Adipocyte (in vitro differentiated cells): ENCODE measurements around the gene HOXB7.

Experiments used
- DNase-seq: peaks from one replicate; pipeline ENCODE4 v3.0.0-alpha.2; 2015; ENCODE audit warnings: low read depth
- H3K27me3 ChIP-seq: replicated peaks from 2 replicates; pipeline ENCODE4 v1.7.0; 2013; ENCODE audit warnings: mild to moderate bottlenecking, low read length, moderate library complexity; ENCODE audit not compliant: control insufficient read depth, insufficient read depth
- H3K36me3 ChIP-seq: 2 replicates; pipeline ENCODE4 v1.7.0; 2013; ENCODE audit warnings: low read length, mild to moderate bottlenecking, moderate library complexity; ENCODE audit not compliant: control insufficient read depth, insufficient read depth, severe bottlenecking
- H3K4me1 ChIP-seq: 2 replicates; pipeline ENCODE4 v1.7.0; 2013; ENCODE audit warnings: mild to moderate bottlenecking, low read length, moderate library complexity; ENCODE audit not compliant: control insufficient read depth, insufficient read depth
- H3K4me3 ChIP-seq: 2 replicates; pipeline ENCODE4 v1.7.0; 2013; ENCODE audit warnings: mild to moderate bottlenecking, low read length, moderate library complexity
- H3K9ac ChIP-seq: 2 replicates; pipeline ENCODE4 v1.7.0; 2013; ENCODE audit warnings: mild to moderate bottlenecking, low read length, moderate library complexity
- H3K9me3 ChIP-seq: 2 replicates; pipeline ENCODE4 v1.7.0; 2013; ENCODE audit warnings: mild to moderate bottlenecking, low read length, moderate library complexity; ENCODE audit not compliant: control insufficient read depth

The HOXB7 gene

GRCh38 chr17:48589060-48589830, 21.6 kb downstream of the HOXB7 start:
- Histone ChIP-seq H3K4me3 (no peak overlapping the region), H3K27me3 (no peaks in the 10 kb centered on the region), H3K9me3 (no peaks in the 10 kb centered on the region), H3K36me3 (peaks cover 4% of the 10 kb centered on the region), H3K9ac (peak overlapping the region; percentile 63), H3K4me1 (peaks cover 31% of the 10 kb centered on the region)
- DNase-seq: no peak

DNA sequence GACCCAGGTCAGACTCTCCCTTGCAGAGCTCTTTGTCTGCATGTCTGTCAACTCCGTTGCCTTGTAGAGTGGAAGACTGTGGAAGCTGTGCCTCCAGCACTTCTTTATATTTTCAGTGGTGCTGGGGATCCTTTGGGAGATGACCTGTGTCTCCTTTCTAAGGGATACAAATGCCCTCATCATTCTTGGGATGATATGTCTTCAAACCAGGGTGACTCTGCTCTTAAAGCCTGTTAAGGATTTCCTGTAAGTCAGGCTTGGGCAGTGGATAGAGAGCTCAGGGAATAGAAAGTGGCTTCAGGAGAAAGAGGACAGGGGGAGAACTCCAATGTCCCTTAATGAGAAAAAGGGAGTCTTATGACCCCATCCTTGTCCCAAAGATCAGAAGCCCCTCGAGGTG, 22.3 kb downstream of the HOXB7 start:
- H3K9me3 ChIP-seq: no peaks in the 10 kb centered on the region
- peaks cover 33% of the 10 kb centered on the region for H3K4me1 ChIP-seq

DNA sequence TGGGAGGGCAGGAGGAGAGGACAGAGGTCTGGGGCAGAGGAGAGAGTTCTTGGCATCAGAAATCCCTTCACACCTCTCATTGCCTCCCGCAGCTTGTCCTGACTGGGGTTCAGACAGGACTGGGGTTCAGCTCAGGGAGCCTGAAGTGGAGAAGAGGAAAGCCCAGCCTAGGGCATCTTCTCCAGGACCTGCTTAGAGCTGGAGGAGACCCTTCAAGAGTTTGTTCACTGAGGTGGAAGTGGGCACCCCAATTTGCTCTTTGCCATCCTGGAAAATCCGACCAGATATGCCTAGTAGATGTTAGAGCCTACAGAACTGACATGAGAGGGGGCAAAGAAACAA, 22.8 kb downstream of the HOXB7 start:
- H3K4me1 ChIP-seq: peaks cover 34% of the 10 kb centered on the region
- peak overlapping the region; percentile 97 for H3K9ac ChIP-seq
- no peak for DNase-seq
- H3K36me3 ChIP-seq: peaks cover 4% of the 10 kb centered on the region
- H3K4me3 ChIP-seq: no peak overlapping the region
- H3K27me3 ChIP-seq: no peaks in the 10 kb centered on the region
- H3K9me3 ChIP-seq: no peaks in the 10 kb centered on the region

More for the DNA sequence above, 22.3 kb downstream of the HOXB7 start:
- no peaks in the 10 kb centered on the region for H3K27me3 ChIP-seq
- no peak overlapping the region for H3K9ac ChIP-seq
- H3K4me3 ChIP-seq: no peak overlapping the region
- DNase-seq: no peak
- H3K36me3 ChIP-seq: peaks cover 4% of the 10 kb centered on the region

GRCh38 chr17:48587276-48588073, 23.3 kb downstream of the HOXB7 start:
- peak overlapping the region; percentile 97 for H3K9ac ChIP-seq
- H3K9me3 ChIP-seq: no peaks in the 10 kb centered on the region
- no peaks in the 10 kb centered on the region for H3K27me3 ChIP-seq
- H3K4me3 ChIP-seq: no peak overlapping the region
- H3K4me1 ChIP-seq: peaks cover 40% of the 10 kb centered on the region
- DNase-seq: no peak
- H3K36me3 ChIP-seq: peaks cover 4% of the 10 kb centered on the region

GRCh38 chr17:48586355-48587258, 24.2 kb downstream of the HOXB7 start:
- Histone ChIP-seq H3K9ac (peak overlapping the region; percentile 97), H3K4me3 (peak overlapping the region; percentile 90), H3K27me3 (no peaks in the 10 kb centered on the region), H3K4me1 (peaks cover 42% of the 10 kb centered on the region), H3K36me3 (peaks cover 4% of the 10 kb centered on the region), H3K9me3 (no peaks in the 10 kb centered on the region)
- DNase-seq: no peak

DNA sequence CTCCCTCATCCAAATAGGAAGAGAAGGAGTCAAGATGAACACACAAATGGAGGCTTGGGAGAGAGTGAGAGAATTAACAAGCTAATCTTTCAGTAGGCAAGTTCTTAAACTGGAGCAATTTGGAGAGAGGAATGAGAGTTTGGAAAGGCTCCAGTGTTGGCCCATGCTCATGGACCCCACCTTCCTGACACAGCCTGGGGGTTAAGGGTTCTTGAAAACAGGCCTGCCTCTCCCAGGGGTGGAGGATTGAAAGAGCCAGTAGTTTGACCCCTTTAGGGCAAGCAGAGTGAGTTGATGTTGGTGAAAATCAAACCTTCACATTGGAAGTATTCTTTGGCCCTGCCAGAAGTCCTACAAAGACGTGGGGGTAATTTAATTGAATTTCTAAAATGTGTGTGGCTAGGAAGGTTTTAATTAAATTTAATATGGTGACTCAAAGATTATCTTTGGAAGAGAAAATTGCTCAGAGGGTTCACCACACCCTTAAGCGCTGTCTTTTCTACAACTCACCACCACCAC, 26.5 kb downstream of the HOXB7 start:
- peak overlapping the region; percentile 47 for H3K9ac ChIP-seq
- H3K27me3 ChIP-seq: no peaks in the 10 kb centered on the region
- peaks cover 56% of the 10 kb centered on the region for H3K4me1 ChIP-seq
- DNase-seq: no peak
- no peaks in the 10 kb centered on the region for H3K9me3 ChIP-seq
- no peaks in the 10 kb centered on the region for H3K36me3 ChIP-seq
- peak overlapping the region; percentile 90 for H3K4me3 ChIP-seq

- no peak for DNase-seq
- peak overlapping the region; percentile 90 for H3K4me3 ChIP-seq
- H3K9me3 ChIP-seq: no peaks in the 10 kb centered on the region
- H3K36me3 ChIP-seq: no peaks in the 10 kb centered on the region
- peak overlapping the region; percentile 47 for H3K9ac ChIP-seq
- peaks cover 61% of the 10 kb centered on the region for H3K4me1 ChIP-seq
- no peaks in the 10 kb centered on the region for H3K27me3 ChIP-seq
These were observed 27.1 kb downstream of the HOXB7 start for GRCh38 chr17:48583708-48584222.

- Histone ChIP-seq H3K4me1 (peaks cover 54% of the 10 kb centered on the region), H3K36me3 (no peaks in the 10 kb centered on the region), H3K9ac (peak overlapping the region; percentile 91), H3K9me3 (no peaks in the 10 kb centered on the region), H3K27me3 (no peaks in the 10 kb centered on the region), H3K4me3 (peak overlapping the region; percentile 90)
- no peak for DNase-seq
These were observed 28.1 kb downstream of the HOXB7 start for GRCh38 chr17:48582750-48583069.

DNA sequence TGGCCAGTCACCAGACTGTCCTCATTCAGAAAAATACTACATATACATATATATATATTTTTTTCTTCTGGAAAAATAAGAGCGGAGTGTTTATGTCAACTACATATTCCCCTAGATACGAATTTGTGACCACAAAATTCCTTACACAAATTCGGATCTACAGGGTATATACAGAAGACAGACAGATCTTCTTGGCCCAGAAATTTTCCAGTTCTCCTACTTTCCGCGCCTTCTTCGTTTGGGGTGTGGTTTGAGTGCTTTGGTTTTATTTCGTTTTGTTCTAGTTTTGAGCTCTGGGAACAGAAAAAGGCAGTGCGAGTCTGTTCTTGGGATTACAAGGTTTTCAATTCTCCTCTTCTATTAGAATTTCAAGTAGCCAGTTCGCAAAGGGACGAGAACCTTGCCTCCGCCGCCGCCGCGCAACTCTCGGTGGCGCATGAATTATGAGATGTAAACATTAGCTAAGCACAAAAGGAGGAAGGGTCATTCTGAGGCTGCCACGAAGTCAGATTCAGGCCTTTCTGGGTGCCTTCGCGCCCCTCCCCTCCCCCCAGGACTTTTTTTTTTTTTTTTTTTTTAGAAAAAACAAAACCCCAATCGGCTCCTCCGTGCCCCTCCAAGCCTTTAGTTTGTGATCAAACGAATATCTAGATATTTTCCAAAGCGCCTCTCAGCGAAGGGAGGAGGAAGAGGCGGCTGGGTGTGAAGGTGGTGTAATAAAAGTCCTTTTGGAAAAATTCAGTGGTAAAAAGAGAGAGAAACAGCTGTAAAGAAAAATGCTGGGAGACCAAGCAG, 30.9 kb downstream of the HOXB7 start:
- DNase-seq: no peak
- Histone ChIP-seq H3K9ac (peak overlapping the region; percentile 91), H3K36me3 (no peaks in the 10 kb centered on the region), H3K4me1 (peaks cover 54% of the 10 kb centered on the region), H3K4me3 (peak overlapping the region; percentile 90), H3K27me3 (no peaks in the 10 kb centered on the region), H3K9me3 (no peaks in the 10 kb centered on the region)

DNA sequence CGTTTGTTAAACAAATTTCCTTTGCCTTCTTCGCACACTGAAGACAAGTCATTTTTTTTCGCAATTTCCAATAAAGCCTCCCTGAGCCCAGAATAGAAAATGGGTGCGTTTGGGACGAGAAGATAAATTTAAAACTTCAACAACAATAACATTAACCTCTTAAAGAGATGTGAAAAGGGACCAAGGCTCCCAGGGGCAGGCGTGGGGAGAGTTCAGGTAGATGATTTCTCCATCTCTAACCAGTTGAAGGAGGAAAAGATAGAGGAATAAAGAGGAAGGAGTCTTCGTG, 31.4 kb downstream of the HOXB7 start:
- H3K9me3 ChIP-seq: no peaks in the 10 kb centered on the region
- H3K9ac ChIP-seq: peak overlapping the region; percentile 93
- no peaks in the 10 kb centered on the region for H3K27me3 ChIP-seq
- H3K4me1 ChIP-seq: peaks cover 56% of the 10 kb centered on the region
- peak overlapping the region; percentile 90 for H3K4me3 ChIP-seq
- no peak for DNase-seq
- H3K36me3 ChIP-seq: no peaks in the 10 kb centered on the region
